GM19463 (cell line): ENCODE measurements around the gene RECQL5.

Source experiments
- ATAC-seq: cut with Tn5 transposase; IDR thresholded peaks from one replicate; pipeline ENCODE4 v1.9.1; 2021; ENCODE audit warnings: mild to moderate bottlenecking, moderate library complexity; ENCODE audit not compliant: unreplicated experiment

RECQL5 gene

DNA sequence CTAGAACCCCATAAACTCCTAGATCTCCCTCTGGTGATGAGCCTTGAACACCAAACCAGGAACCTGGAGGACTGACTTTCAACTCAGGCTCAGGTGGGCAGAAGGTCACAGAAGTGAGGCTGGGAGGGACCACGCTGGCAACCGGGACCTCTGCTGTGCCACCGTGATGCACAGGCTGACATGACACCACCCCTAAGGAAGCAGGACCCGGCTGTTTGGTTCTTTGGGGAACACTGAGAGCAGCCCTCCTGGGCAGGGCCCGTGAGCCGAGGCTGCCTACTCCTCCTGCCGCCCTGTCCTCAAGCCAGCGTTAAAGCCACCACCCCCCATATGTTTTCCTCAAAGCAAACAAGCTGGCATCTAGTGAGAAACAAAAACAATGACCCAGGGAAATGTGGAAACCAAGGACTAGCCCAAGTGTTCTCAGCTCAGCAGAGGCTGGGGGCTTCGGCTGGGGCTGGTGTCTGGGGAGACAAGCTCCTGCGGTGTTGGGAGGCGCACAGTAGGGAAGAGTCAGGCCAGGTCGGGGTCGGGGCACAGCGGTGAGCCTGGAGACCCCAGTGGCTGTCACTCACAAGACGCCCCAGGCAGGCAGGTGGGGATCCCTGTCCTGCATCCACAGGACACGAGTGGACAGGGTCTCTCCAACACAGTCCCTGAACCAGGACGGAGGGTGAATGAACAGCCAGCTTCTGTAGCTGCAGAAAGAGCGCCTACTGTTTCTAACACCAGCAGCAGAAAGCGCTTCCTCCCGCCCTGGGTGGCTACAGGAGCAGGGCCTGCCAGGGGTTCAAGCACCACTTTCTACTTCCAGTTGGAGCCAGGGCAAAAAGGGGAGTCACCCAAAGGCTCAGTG lies 32.0 kb downstream of the RECQL5 start:
- no peak for ATAC-seq

GRCh38 chr17:75634376-75634740 lies 32.6 kb downstream of the RECQL5 start:
- ATAC-seq: no peak

- ATAC-seq: no peak
Measured at GRCh38 chr17:75633486-75634375, 33.2 kb downstream of the RECQL5 start.

- ATAC-seq: no peak
Measured at GRCh38 chr17:75632863-75633485, 34.0 kb downstream of the RECQL5 start, which contains the start of gene SMIM5. TSS of gene SMIM5 (plus strand) at chr17:75633434. CDS start at chr17:75640202, 6,768 bp downstream.

DNA sequence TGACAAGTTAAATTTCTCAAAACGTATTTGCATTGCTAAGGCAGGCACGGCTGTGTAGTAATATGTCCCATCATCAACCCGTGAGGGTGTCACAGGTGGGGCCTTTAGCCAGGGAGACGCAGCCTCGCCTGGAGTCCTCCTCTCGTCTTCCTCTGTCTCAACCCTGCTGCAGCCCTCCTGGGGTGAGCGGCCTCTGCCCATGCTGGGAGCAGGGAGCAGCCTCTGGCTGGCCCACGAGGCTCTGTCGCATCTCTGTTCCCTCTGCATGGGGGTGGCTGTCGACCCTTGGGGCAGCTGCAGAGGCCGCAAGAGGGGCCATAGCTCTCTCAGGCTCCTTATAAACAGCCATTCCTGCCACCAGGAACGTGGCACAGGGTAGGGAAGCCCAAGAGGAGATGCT lies 34.5 kb downstream of the RECQL5 start:
- no peak for ATAC-seq

- no peak for ATAC-seq
Measured at GRCh38 chr17:75631353-75631752, 35.6 kb downstream of the RECQL5 start.

- no peak for ATAC-seq
Measured at GRCh38 chr17:75630071-75630917, 36.7 kb downstream of the RECQL5 start.

DNA sequence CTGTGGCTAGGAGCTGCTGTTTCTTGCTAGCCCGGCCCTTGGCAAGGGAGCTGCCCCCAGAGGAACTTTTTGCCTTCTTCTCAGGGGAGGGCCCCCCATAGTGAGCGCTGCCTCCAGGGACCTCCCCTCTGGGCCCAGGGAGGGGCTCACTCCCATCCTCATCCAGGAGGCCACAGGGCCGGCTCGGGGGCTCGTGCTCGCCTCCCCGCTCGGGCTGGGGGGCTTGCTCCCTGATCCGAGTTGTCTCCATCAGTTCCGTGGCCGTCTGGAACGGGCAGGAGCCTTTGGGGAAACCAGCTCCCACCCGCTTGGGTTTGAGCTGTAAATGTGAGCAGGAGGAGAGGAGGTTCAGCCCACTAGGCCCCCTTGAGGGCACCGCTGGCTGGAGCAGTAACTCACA lies 37.8 kb downstream of the RECQL5 start:
- no peak for ATAC-seq

- ATAC-seq: no peak
Measured at GRCh38 chr17:75628425-75628824, 38.5 kb downstream of the RECQL5 start.

GRCh38 chr17:75627094-75627493 lies 39.9 kb downstream of the RECQL5 start:
- no peak for ATAC-seq

DNA sequence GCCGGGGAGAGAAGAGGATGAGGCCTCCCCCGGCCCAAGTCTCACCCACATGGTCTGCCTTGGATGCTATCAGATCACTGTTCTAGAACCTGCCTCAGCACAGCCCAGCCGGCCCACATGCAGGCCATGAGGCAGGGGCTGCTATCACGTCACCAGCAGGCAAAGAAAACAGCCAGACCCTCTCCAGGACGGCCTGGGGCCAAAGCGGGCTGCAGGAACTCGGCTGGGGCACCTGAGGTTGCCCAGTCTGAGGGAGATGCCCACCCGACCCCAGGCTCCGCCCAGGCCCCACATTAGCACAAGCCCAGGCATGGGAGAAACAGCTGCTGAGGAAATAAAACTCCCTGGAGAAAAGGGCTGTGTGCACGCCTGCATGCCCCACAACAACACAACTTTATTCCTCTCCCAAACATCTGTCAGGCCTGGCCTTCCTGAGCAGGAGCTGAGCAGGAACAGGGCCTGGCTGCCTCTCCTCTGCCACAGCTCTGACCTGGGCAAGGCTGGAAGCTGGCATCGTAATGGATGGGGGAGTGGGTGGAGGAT lies 40.4 kb downstream of the RECQL5 start:
- no peak for ATAC-seq

DNA sequence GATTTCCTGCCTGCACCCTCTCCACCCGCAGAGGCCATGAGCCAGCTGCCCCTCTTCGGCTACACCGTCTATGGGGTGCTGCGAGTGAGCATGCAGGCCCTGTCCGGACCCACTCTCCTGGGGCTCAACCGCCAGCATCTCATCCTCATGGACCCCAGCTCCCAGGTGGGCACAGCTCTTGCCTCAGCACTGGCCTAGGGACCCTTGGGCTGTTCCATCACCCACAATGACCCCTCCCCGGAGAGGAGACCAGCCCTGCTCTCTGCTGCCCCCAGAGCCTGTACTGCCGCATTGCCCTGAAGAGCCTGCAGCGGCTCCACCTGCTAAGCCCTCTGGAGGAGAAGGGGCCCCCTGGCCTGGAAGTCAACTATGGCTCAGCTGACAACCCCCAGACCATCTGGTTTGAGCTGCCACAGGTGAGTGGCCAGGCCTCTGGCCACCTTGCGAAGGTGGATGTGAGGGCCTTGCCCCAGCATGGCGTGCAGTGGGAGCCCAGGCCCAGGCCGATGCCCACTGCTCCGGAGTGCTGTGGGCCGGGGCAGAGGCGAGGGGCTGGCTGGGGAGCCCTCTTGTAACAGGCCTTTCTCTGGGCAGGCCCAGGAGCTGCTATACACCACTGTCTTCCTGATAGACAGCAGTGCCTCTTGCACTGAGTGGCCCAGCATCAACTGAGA lies 41.0 kb downstream of the RECQL5 start:
- ATAC-seq: no peak

GRCh38 chr17:75624714-75625345 lies 42.1 kb downstream of the RECQL5 start:
- ATAC-seq: no peak

DNA sequence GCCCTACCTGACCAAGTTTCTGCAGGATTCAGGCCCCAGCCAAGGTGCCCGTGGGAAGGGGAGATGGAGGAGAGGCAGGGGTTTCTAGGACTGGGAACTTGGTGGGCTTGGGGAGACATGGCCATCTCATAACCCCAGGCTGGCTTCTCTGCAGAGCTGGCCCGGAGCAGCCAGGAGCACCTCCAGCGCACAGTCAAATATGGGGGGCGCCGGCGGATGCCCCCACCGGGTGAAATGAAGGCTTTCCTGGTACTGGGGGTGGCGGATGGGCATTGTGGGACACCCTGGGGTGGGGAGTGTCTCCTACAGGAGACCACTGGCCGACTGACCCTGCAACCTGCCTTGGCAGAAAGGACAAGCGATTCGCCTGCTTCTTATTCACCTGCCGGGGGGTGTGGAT lies 42.9 kb downstream of the RECQL5 start:
- ATAC-seq: no peak

GRCh38 chr17:75623386-75623785 lies 43.6 kb downstream of the RECQL5 start:
- no peak for ATAC-seq

DNA sequence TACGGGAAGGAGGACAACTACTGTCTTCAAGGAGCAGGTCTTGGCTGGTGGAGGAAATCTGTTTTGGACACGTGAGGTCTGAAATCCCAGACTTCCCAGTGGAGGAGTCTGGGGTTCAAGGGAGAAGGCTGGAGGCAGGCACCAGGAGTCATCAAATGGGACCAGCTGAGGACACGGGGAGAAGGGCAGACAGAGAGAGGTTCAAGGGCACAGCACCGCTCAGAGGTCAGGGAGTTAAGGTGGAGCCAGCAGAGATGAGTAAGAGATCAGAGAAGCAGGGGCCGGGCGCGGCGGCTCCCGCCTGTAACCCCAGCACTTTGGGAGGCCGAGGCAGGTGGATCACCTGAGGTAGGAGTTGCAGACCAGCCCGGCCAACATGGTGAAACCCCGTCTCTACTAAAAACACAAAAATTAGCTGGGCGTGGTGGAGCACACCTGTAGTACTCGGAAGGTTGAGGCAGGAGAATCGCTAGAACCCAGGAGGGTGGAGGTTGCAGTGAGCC lies 44.1 kb downstream of the RECQL5 start:
- ATAC-seq: no peak

GRCh38 chr17:75622076-75622475 lies 44.9 kb downstream of the RECQL5 start:
- ATAC-seq: no peak

GRCh38 chr17:75621489-75621888 lies 45.5 kb downstream of the RECQL5 start:
- ATAC-seq: no peak
